Body of pancreas (tissue), 4 donors: ENCODE measurements around the gene CTBS. TPM values are rescaled to one million over a fixed set of nuclear protein-coding genes. Genes with fewer than 3 reads are reported as not detected.

Source experiments
- ATAC-seq: fragments of 150-250 bp; one replicate; pipeline ENCODE4 v1.9.1; 2016
- DNase-seq, 4 donors: peaks; one replicate each; pipeline ENCODE4 v3.0.0-alpha.2; 2019
- H3K27ac ChIP-seq, 4 donors: fragments of 200-600 bp; sonication (generic); 1 replicate in 3 of 4; 2 replicates in 1 of 4; pipeline versions ENCODE4 v1.5.1 to v1.6.1; 2016 to 2019; ENCODE audit warnings: mild to moderate bottlenecking in 1 of 4, mixed read lengths in 1 of 4, moderate library complexity in 1 of 4
- H3K27me3 ChIP-seq, 2 donors: fragments of 200-600 bp; sonication (generic); one replicate each; pipeline ENCODE4 v1.6.0; 2016; ENCODE audit warnings: mild to moderate bottlenecking in 1 of 2
- H3K36me3 ChIP-seq, 2 donors: fragments of 200-600 bp; sonication (generic); replicated peaks in 1 of 2; 2 replicates each; pipeline ENCODE4 v1.5.1; 2016; ENCODE audit warnings: low read depth in 2 of 2; ENCODE audit not compliant: insufficient read depth in 1 of 2
- H3K4me1 ChIP-seq: fragments of 200-600 bp; sonication (generic); one replicate; pipeline ENCODE4 v1.6.0; 2016
- H3K4me3 ChIP-seq, 2 donors: fragments of 200-600 bp; sonication (generic); 1 replicate in 1 of 2; 2 replicates in 1 of 2; pipeline ENCODE4 v1.5.1; 2016 to 2019
- H3K9me3 ChIP-seq, 3 donors: fragments of 200-600 bp; sonication (generic); 1 replicate in 2 of 3; 2 replicates in 1 of 3; pipeline ENCODE4 v1.5.1; 2016
- POLR2A ChIP-seq, 3 donors: fragments of 450-650 bp; IDR thresholded peaks; one replicate each; pipeline ENCODE4 v1.6.1; 2016; ENCODE audit warnings: antibody characterized with exemption in 3 of 3, mild to moderate bottlenecking in 2 of 3
- WGBS, 2 donors: methylation state at CpG; one replicate each; pipeline ENCODE4 v1.1.5; 2017; 5-methylcytosine and 5-hydroxymethylcytosine counted together
- intact Hi-C: fragments of 100-400 bp; cut with DNase I; formaldehyde crosslinking; loops from one replicate; pipeline ENCODE4 v1.15.1; 2023
- total RNA-seq, 2 donors: library from RNA; depleted of rRNA; stranded (reverse); fragments of >200 nt; gene quantifications; one replicate each; pipeline ENCODE4 v1.1.0, GENCODE V29; 2016
- TF ChIP-seq, protein P1 (sequence below), 7 experiments: fragments of 450-650 bp in 4 of 7; fragments of 200-600 bp in 3 of 7; sonication (generic) in 3 of 7; IDR thresholded peaks; one replicate each; pipeline ENCODE4 v1.5.1; 2016 to 2019; ENCODE audit warnings: antibody characterized with exemption in 7 of 7

The CTBS gene
- total RNA-seq, 2 donors from 2014 or later, result 13.5 to 15.5 TPM

DNA sequence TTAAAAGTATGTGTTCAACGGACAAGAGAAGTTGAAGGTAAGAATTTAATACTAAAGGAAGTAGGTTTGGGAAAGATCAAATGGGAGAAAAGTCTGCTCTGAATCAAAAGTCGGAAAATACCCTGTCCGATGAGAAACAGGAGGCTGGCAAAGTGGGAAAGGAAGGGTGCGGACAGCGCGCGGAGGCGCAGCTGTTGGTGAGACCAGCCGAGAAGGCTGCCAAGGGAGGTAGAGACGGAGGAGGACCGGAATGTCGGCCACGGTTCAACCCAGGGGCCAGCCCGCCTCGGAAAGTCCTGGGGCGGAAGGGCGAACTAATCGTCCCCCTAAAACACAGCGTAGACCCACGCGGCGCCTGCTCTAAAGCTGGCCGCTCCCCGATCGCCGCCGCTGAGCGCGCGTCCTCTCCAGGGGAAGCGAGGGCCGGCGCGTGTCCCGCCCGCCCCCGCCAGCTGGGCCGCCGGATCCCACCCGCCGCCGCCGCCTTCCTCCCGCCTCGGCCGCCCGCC lies 68.7 kb downstream of the CTBS start:
- 0 to 1% methylated on average over 16 to 46 of the region's 47 CpGs for WGBS, 2 donors
- peak overlapping the region; percentile 87 to 99 (median 94) for H3K27ac ChIP-seq
- H3K9me3 ChIP-seq, result no peaks in the 10 kb centered on the region
- DNase-seq (peak; percentile 61 to 71 (median 64)), ATAC-seq (peak; percentile 54)
- intact Hi-C loops, result no loop called here
- TF ChIP-seq POLR2A (IDR thresholded peaks at IDR 0.05), result no peak
- TF ChIP-seq, protein P1, sequence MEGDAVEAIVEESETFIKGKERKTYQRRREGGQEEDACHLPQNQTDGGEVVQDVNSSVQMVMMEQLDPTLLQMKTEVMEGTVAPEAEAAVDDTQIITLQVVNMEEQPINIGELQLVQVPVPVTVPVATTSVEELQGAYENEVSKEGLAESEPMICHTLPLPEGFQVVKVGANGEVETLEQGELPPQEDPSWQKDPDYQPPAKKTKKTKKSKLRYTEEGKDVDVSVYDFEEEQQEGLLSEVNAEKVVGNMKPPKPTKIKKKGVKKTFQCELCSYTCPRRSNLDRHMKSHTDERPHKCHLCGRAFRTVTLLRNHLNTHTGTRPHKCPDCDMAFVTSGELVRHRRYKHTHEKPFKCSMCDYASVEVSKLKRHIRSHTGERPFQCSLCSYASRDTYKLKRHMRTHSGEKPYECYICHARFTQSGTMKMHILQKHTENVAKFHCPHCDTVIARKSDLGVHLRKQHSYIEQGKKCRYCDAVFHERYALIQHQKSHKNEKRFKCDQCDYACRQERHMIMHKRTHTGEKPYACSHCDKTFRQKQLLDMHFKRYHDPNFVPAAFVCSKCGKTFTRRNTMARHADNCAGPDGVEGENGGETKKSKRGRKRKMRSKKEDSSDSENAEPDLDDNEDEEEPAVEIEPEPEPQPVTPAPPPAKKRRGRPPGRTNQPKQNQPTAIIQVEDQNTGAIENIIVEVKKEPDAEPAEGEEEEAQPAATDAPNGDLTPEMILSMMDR (IDR thresholded peaks at IDR 0.05), result no peak
- peaks cover 40% of the 10 kb centered on the region for H3K4me1 ChIP-seq
- H3K27me3 ChIP-seq, result no peaks in the 10 kb centered on the region
- H3K36me3 ChIP-seq, result no peaks in the 10 kb centered on the region
- H3K4me3 ChIP-seq, result peak overlapping the region; percentile 68 to 78

GRCh38 chr1:84504580-84505492 lies 69.4 kb downstream of the CTBS start:
- ATAC-seq (no peak), DNase-seq (peak in 3 of 4 donors; percentile 20 to 36 (median 22))
- intact Hi-C loops, result no loop called here
- H3K27me3 ChIP-seq, result no peaks in the 10 kb centered on the region
- peak overlapping the region; percentile 87 to 99 (median 94) for H3K27ac ChIP-seq
- TF ChIP-seq, protein P1 (IDR thresholded peaks at IDR 0.05), result no peak
- TF ChIP-seq POLR2A (IDR thresholded peaks at IDR 0.05), result no peak
- no peaks in the 10 kb centered on the region for H3K36me3 ChIP-seq
- 1 to 2% methylated on average over 17 of the region's 17 CpGs for WGBS, 2 donors
- peaks cover 41% of the 10 kb centered on the region for H3K4me1 ChIP-seq
- no peaks in the 10 kb centered on the region for H3K9me3 ChIP-seq
- peak overlapping the region; percentile 68 to 78 for H3K4me3 ChIP-seq

- no peak for ATAC-seq
- Histone ChIP-seq H3K27me3 (no peaks in the 10 kb centered on the region), H3K36me3 (peaks cover 0 to 6% of the 10 kb centered on the region in 2 donors), H3K9me3 (no peaks in the 10 kb centered on the region), H3K4me3 (no peak overlapping the region), H3K4me1 (peaks cover 47% of the 10 kb centered on the region), H3K27ac (no peak overlapping the region)
- intact Hi-C loops, result no loop called here
- no peak for TF ChIP-seq POLR2A (IDR thresholded peaks at IDR 0.05)
- TF ChIP-seq, protein P1 (IDR thresholded peaks at IDR 0.05), result no peak
- 35 to 37% methylated on average over 5 of the region's 5 CpGs for WGBS, 2 donors
- no peak for DNase-seq
These were observed 71.3 kb downstream of the CTBS start for GRCh38 chr1:84502927-84503326.

Other genes starting within 250 kb of the CTBS start
- not detected for gene DNASE2B, start 176.0 kb downstream of the CTBS start, total RNA-seq
- 10 to 100 TPM; 17.9 to 26.7 TPM for gene RPF1, start 95.2 kb downstream of the CTBS start, total RNA-seq
- gene SPATA1, start 68.1 kb downstream of the CTBS start, total RNA-seq, result under 1 TPM in 1 of 2 donors, not detected in 1; under 0.01 TPM
- 10 to 100 TPM; 12.7 to 28.0 TPM for gene GNG5, start 67.9 kb downstream of the CTBS start, total RNA-seq
- 1 to 10 TPM; 4.6 to 6.0 TPM for gene SSX2IP, start 116.0 kb upstream of the CTBS start, total RNA-seq